CD4-positive, alpha-beta T cell treated with Interleukin-17A for 4 hours (primary cell): ENCODE data around the gene AASS.

ENCODE experiments used
- DNase-seq: peaks from one replicate; pipeline ENCODE4 v3.0.0-alpha.2; 2020; ENCODE audit warnings: mixed read lengths

The AASS gene

DNA sequence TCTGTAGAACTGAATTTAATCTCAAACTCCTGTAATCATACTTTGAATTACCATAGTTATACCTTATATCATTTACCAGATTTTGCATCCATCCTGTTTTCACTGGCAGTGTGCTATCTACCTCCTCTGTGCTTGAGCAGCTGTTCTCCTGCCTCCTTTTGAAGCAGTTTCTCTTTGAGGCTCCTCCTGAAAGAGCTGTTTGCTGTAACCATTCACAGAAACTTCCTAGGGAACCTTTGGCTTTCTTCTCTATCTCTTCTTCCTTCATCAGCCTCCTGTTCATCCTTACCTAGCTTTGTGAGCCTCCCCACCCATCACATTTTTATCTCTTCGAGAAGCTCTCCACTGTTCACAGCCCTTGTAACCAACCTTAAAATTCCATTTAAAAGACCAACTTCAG is 108.2 kb downstream of the AASS start:
- DNase-seq = no peak

DNA sequence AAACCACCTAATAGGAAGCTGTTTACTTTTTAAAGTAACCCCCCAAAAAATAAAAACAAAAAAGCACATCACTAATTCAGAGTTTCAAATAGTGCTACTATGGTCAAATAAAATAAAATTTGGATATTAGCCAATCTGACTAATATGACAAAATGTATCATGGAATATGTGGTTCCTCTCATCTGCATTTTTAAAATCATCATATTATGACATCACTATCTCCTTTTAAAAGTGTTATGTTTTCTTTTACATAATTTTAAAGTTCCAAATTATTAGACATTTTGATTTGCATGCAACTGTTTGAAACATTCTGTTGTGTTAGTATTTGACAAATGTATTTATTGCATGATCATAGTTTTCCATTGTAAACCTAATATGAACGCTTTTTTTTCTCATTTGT is 110.4 kb downstream of the AASS start:
- DNase-seq = no peak

DNA sequence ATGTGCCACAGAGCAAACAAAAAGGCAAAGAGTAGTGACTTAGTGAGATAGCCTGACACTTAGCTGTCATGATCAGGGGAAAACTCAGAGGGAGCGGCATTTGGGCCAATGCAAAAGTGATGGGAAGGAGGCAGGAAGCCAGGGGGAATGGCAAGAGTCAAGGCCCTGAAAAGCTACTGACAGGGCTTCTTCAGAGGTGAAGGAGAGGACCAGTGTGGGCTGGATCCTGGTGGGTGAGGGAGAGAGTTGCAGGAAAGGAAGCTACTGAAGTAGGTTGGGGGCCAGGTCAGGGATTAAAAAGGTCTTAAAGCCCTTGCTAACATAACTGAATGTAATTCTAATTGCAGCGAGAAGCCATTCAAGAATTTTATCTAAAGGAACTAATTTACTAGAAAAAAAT is 117.0 kb downstream of the AASS start:
- no peak for DNase-seq
